ENCODE measurements around the gene PLA2G2C. TPM values are rescaled to one million over a fixed set of nuclear protein-coding genes. Genes with fewer than 3 reads are reported as not detected.

PLA2G2C gene
- total RNA-seq, 4 donors from 2014 or later, result not detected

DNA sequence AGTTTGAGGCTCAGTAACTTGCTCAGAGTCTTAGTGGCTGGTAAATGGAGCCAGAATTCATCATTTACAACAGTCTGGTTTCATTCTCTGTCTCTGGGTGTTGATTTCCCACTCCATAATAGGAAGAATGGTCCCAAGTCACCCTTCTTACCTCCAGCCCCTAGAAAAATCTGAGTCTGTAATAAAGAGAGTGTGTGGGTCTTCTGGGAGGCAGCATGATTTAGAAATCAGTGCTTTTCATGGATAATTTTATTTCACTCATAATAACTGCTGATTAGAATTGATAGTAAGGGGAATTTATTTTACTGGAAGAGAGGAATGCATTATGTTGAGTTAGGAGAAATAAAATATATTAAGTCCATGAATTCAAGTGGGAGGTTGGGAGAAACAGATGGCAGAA lies 69.1 kb downstream of the PLA2G2C start:
- Histone ChIP-seq H3K27ac (no peak overlapping the region), H3K9me3 (no peaks in the 10 kb centered on the region), H3K27me3 (no peaks in the 10 kb centered on the region), H3K36me3 (no peaks in the 10 kb centered on the region), H3K4me1 (no peaks in the 10 kb centered on the region), H3K4me3 (no peak overlapping the region)
- DNase-seq, result no peak
- intact Hi-C loops (cut with DNase I; ENCODE audit: low total_unique reads), result no loop called here
- TF ChIP-seq POLR2A (IDR thresholded peaks at IDR 0.05), result no peak
- TF ChIP-seq, protein P1, sequence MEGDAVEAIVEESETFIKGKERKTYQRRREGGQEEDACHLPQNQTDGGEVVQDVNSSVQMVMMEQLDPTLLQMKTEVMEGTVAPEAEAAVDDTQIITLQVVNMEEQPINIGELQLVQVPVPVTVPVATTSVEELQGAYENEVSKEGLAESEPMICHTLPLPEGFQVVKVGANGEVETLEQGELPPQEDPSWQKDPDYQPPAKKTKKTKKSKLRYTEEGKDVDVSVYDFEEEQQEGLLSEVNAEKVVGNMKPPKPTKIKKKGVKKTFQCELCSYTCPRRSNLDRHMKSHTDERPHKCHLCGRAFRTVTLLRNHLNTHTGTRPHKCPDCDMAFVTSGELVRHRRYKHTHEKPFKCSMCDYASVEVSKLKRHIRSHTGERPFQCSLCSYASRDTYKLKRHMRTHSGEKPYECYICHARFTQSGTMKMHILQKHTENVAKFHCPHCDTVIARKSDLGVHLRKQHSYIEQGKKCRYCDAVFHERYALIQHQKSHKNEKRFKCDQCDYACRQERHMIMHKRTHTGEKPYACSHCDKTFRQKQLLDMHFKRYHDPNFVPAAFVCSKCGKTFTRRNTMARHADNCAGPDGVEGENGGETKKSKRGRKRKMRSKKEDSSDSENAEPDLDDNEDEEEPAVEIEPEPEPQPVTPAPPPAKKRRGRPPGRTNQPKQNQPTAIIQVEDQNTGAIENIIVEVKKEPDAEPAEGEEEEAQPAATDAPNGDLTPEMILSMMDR (IDR thresholded peaks at IDR 0.05), result no peak

- intact Hi-C loops (cut with DNase I; ENCODE audit: low total_unique reads), result no loop called here
- H3K9me3 ChIP-seq, result no peaks in the 10 kb centered on the region
- H3K27me3 ChIP-seq, result no peaks in the 10 kb centered on the region
- no peak for TF ChIP-seq POLR2A (IDR thresholded peaks at IDR 0.05)
- TF ChIP-seq, protein P1 (IDR thresholded peaks at IDR 0.05), result no peak
- no peak overlapping the region for H3K4me3 ChIP-seq
- no peaks in the 10 kb centered on the region for H3K4me1 ChIP-seq
- DNase-seq, result no peak
- no peak overlapping the region for H3K27ac ChIP-seq
- no peaks in the 10 kb centered on the region for H3K36me3 ChIP-seq
Observed at GRCh38 chr1:20115916-20116315, 70.4 kb downstream of the PLA2G2C start.

GRCh38 chr1:20115479-20115878 lies 70.8 kb downstream of the PLA2G2C start:
- no peak overlapping the region for H3K27ac ChIP-seq
- intact Hi-C loops (cut with DNase I; ENCODE audit: low total_unique reads), result no loop called here
- DNase-seq, result no peak

GRCh38 chr1:20114021-20114648 lies 72.2 kb downstream of the PLA2G2C start:
- TF ChIP-seq POLR2A (IDR thresholded peaks at IDR 0.05), result no peak
- no peaks in the 10 kb centered on the region for H3K36me3 ChIP-seq
- no peak overlapping the region for H3K4me3 ChIP-seq
- H3K4me1 ChIP-seq, result peaks cover 0 to 3% of the 10 kb centered on the region in 2 donors
- H3K27ac ChIP-seq, result no peak overlapping the region
- intact Hi-C loops (cut with DNase I; ENCODE audit: low total_unique reads), result no loop called here
- no peaks in the 10 kb centered on the region for H3K9me3 ChIP-seq
- no peaks in the 10 kb centered on the region for H3K27me3 ChIP-seq
- no peak for DNase-seq

More at GRCh38 chr1:20115479-20115878, 70.8 kb downstream of the PLA2G2C start:
- TF ChIP-seq, protein P1 (IDR thresholded peaks at IDR 0.05), result no peak
- TF ChIP-seq POLR2A (IDR thresholded peaks at IDR 0.05), result no peak
- H3K4me3 ChIP-seq, result no peak overlapping the region
- no peaks in the 10 kb centered on the region for H3K27me3 ChIP-seq
- no peaks in the 10 kb centered on the region for H3K9me3 ChIP-seq
- H3K36me3 ChIP-seq, result no peaks in the 10 kb centered on the region
- H3K4me1 ChIP-seq, result no peaks in the 10 kb centered on the region

Other genes starting within 250 kb of the PLA2G2C start
- gene PLA2G2A, start 206.9 kb downstream of the PLA2G2C start, total RNA-seq, result 10 to 100 TPM in 1 of 4 donors, 1 to 10 TPM in 1, not detected in 2; 2.7 to 47.6 TPM
- 1 to 10 TPM in 1 of 4 donors, not detected in 3; 3.1 TPM for gene PLA2G5, start 116.3 kb downstream of the PLA2G2C start, total RNA-seq
- gene PLA2G2D, start 67.0 kb downstream of the PLA2G2C start, total RNA-seq, result not detected
- gene PLA2G2F, start 47.2 kb downstream of the PLA2G2C start, total RNA-seq, result under 1 TPM in 1 of 4 donors, not detected in 3; 0.07 TPM
- 10 to 100 TPM in 1 of 4 donors, 1 to 10 TPM in 3; 1.2 to 11.3 (median 3.3) TPM for gene UBXN10, start 422 bp downstream of the PLA2G2C start, total RNA-seq
- gene VWA5B1, start 104.4 kb upstream of the PLA2G2C start, total RNA-seq, result under 1 TPM in 1 of 4 donors, not detected in 3; 0.69 TPM